GM18520 (cell line): ENCODE data around the gene DKK1.

Experiments
- ATAC-seq: cut with Tn5 transposase; IDR thresholded peaks from one replicate; pipeline ENCODE4 v1.9.1; 2021; ENCODE audit not compliant: unreplicated experiment

DKK1 gene, protein sequence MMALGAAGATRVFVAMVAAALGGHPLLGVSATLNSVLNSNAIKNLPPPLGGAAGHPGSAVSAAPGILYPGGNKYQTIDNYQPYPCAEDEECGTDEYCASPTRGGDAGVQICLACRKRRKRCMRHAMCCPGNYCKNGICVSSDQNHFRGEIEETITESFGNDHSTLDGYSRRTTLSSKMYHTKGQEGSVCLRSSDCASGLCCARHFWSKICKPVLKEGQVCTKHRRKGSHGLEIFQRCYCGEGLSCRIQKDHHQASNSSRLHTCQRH

DNA sequence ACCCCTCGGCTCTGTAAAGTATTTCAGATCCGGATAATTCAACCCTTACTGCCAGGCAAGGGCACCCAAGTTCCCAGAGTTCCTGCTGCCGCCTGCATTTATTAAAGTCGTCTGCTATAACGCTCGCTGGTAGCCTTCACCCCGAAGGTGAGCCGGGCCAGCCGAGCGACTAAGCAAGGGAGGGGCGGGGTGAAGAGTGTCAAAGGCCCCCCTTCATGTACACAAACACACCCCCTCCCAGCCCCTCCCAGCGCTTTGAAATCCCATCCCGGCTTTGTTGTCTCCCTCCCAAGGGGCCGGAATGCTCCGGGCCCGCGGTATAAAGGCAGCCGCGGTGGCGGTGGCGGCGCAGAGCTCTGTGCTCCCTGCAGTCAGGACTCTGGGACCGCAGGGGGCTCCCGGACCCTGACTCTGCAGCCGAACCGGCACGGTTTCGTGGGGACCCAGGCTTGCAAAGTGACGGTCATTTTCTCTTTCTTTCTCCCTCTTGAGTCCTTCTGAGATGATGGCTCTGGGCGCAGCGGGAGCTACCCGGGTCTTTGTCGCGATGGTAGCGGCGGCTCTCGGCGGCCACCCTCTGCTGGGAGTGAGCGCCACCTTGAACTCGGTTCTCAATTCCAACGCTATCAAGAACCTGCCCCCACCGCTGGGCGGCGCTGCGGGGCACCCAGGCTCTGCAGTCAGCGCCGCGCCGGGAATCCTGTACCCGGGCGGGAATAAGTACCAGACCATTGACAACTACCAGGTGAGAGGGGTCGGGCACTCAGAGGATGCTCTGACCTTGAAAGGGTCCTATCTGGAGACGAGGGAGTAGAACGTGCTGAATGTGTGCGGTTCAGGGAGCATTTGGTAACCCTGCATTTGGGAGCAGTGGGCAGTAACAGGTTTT is at the start of gene DKK1:
TSS of gene DKK1 (plus strand) at position 349 of the 889 bp plus-strand sequence. CDS start at position 503, 154 bp downstream.
- ATAC-seq = peak; percentile 61

DNA sequence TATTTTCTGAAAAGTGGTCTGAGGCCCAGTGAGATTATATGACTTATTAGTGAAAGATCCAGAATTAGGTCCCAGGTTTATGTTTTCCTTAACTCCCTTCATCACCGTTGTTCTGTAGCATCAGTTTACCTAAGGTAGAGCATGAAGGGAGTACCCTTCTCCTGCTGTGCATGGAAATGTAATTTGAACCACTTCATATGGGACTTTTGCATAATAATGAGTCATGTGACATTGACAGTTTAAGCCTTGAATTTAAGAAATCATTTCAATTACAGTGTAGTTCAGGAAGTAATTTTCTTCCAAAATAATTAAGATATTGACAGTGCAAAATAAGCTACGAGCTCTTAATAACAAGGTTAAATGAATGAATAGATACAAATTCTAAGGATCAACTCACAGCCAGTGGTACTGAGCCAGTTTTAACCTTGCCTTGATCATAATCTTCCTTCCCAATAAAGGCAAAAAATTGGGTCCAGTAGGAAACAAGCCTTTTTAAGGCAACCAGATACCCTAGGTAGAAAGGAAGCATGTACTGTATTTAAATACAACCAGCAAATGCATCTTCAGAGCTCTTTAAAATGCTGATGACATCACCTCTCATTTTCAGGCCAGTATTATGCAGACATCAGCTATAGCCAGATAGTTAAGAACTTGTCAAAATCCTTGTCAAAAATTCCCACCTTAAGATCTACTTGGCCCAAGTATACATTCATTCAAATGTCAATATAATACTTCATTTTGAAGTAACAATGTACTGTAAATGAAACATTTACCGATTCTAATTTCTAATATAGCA is 48.8 kb upstream of the DKK1 start:
- ATAC-seq = no peak

- no peak for ATAC-seq
These were observed 47.2 kb upstream of the DKK1 start for GRCh38 chr10:52266858-52267257.

DNA sequence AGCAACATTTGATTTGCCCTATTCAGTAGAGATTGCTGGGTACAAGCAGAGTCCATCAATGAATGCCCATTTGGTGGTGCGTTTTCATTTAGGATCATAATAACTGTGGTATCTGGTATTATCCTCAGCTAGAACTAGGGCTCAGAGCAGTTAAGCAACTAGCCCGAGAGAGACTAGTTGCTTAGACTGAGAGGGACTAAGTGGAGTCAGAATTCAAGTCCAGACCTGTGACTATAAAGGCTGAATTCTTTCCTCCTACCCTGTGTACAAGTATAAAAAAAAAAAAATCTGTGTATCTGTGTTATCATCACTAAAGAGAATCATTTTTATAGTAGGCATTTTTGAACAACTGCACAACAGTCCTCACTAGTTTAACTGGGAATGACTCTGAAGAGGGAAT is 45.3 kb upstream of the DKK1 start:
- ATAC-seq = no peak

DNA sequence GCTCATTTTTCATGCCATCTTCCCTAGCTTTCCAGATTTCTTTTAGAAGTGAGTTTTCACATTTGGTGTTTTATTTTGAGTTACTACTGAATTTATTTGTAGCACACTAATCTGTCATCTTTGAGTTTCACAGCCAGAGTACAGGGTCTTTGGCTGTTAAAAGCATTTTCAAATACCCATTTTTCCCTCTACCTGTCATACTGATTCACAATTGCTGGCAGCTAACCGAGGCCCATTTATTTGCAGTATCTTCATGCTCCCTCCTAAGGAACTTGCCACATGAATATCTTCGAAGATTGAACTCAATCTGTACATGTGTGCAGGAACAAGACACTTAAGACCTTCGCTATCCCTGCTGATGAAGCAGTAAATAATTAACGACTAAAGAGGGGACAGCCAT is 44.8 kb upstream of the DKK1 start:
- ATAC-seq = no peak

DNA sequence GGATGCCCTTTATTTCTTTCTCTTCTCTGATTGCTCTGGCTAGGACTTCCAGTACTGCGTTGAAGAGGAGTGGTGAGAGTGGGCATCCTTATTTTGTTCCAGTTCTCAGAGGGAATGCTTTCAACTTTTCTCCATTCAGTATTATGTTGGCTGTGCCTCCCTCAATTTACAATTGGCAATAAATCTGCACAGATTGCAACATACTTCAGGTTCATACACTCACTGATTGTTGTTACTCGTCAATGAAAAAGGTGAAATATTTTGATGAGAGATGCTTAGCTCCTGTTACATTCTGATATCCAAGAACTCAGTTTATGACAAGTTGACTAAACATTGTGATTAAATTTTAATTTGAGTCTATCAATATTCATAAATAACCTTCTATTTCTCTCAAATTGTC is 37.9 kb upstream of the DKK1 start:
- no peak for ATAC-seq

- no peak for ATAC-seq
These were observed 37.1 kb upstream of the DKK1 start for GRCh38 chr10:52276986-52277385.

- no peak for ATAC-seq
These were observed 34.5 kb upstream of the DKK1 start for GRCh38 chr10:52279546-52279945.

DNA sequence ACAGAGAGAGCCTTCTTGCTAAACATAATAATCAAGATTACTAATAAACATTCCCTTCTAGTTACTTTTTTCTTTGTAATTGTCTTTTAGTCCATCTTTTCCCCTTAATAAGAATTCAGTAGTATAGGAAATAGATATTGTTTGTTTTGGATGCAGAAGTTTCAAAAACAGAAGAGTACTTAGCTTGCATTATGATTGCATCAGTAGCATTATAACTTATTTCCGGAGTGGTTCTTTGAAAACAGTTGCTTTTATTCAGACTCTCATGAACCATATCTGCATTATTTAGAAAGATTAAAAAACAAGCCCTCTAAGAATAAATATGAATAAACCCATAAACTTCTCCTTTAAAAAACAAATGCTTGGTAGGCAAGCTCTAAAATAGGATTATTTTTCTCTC is 34.0 kb upstream of the DKK1 start:
- no peak for ATAC-seq

- no peak for ATAC-seq
These were observed 30.9 kb upstream of the DKK1 start for GRCh38 chr10:52283174-52283573.

DNA sequence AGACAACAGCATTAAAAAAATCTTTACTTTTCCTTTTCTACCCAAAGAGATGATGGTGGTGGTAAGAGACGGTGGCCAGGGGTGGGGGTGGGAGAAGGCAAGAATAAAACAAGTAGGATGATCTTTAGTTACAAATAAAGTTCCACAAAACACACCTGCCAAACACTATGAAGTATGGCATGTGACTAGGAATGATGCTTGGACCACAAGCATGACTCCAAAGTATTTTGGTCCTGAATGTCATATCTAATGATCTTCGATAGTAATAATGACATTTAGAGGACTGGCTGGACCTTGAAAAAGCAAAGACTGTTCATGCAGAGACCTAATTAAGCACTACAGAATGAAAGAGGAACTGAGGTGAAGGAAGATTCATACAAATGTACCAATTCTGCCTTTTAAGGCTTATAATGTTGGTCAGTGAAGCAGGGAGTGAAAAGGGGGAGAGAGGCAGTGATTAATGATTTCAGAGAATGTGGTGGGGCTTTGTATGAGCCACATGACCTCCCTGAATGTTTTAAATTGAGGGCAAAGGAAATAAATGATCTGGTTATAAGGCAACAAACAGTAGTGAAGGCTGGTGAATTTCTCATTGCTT is 29.6 kb upstream of the DKK1 start:
- no peak for ATAC-seq

GRCh38 chr10:52287866-52288265 is 26.2 kb upstream of the DKK1 start:
- ATAC-seq = no peak

DNA sequence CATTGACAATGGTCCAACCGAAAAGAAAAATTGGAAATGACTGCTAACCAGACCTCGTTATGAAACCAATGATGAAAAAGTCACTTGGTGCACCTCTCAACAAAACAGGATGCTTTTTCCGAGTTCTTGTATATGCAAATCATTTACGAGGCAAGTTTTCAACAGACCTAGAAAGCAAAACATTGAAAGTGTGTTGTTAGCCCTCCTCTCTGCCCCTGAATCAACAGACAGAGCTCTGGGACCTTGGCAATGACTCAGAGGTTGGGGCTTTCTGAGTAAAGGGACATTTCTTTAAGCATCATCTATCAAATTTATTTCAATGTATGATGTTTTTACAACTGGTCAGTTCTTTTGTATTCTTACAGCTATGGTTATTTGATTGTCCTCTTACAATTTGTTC is 16.3 kb upstream of the DKK1 start:
- ATAC-seq = no peak

- no peak for ATAC-seq
These were observed 13.3 kb upstream of the DKK1 start for GRCh38 chr10:52300599-52301277.

- ATAC-seq = no peak
These were observed 5.6 kb upstream of the DKK1 start for GRCh38 chr10:52308251-52309031.

- ATAC-seq = no peak
These were observed 1.2 kb upstream of the DKK1 start for GRCh38 chr10:52312942-52313255.

DNA sequence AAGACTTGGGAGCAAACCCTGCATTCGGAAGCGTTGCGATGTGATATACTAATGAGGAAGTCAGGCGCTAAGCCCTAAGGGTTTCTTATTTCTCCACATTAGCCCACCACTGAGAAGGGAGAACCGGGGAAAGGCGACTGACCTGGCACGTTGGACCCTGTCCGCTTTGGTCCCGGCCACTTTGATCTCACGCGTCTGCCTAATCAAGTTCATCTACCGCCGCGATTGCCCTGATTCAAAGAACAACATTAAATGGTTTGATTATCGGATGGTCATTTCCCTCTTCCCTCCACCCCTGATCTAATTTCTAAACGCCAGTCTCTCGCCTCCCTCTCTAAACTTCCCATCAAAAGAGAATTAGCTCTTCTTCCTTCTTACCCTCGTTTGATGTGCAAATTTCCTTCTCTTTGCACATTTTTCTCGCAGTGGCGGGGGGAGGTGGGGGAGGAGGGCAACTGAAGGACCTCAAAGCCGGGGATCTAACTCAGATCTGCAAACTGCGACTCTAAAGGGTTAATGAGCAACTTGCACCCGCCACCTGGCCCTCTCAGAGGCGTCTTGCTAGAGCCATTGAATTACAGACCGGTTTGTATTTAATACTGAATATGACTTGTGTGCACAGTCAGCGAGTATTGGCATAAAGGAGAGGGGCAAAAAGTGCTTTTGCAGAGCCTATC is 687 bp upstream of the DKK1 start:
- no peak for ATAC-seq

DNA sequence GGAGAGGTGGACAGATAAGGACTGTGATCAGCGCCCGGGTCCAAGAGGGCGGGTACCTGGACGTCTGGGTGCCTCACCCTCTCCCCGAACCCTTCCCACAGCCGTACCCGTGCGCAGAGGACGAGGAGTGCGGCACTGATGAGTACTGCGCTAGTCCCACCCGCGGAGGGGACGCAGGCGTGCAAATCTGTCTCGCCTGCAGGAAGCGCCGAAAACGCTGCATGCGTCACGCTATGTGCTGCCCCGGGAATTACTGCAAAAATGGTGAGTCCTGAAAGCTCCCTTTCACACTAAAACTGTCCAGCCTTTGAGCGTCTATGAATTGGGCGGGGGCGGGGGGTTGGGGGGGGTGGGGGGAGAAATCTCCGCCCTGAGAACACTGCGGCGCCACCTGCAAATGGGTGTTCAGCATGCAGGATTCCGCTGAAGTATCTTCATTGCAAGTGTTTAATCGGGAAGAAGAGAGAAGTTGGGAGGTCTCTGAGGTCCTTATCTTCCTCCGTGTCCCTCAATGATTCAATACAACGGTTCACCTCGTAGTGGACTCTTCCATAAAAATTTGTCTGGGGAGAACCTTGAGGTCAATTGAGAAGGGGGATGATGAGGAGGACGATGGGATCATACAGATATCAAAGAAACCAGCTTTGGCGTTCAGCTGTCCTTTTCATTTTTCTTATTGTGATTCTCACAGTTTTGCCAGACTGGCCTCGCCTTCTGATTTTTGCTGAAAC is 906 bp downstream of the DKK1 start:
- no peak for ATAC-seq

DNA sequence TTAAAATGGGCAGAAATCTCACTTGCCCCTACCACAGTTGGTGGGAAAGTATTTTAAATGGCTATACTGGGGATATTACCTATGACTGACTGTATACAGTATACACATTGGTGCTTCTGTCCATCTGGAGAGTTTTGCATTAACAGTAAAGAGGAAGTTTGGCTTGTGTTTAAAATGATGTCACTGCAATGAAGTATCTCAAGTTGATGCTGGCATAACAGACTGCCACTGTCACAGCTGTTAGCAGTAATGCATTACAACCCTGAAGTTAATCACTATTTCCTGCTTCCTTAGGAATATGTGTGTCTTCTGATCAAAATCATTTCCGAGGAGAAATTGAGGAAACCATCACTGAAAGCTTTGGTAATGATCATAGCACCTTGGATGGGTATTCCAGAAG is 1.9 kb downstream of the DKK1 start:
- no peak for ATAC-seq
